K562 (cell line): Measurements from ENCODE around the gene STUB1. TPM values are rescaled to one million over a fixed set of nuclear protein-coding genes. Genes with fewer than 3 reads are reported as not detected.
A peak's percentile ranks its signal among the peaks of the same experiment; 100 is the strongest.

Source experiments
- ATAC-seq: fragments of 200-7000 bp; cut with Tn5 transposase; 3 replicates; pipeline ENCODE4 v1.9.1; 2020; ENCODE audit warnings: moderate library complexity
- BruUV-seq: library from RNA; stranded (reverse); fragments of 400-500 nt; replicated peaks from 2 replicates; lab custom pipeline; 2021; lab: Mats Ljungman, UMichigan
- CTCF ChIA-PET: fragments of 300-600 bp; formaldehyde crosslinking; extraction: SDS; loops from one replicate; lab custom pipeline; 2021; ENCODE audit warnings: low intra/inter-chr PET ratio; lab: Yijun Ruan, JAX
- POLR2A ChIA-PET: fragments of 300-600, 350-650 bp; sonication (Branson Sonifier 250); formaldehyde crosslinking; extraction: SDS; loops from one replicate; lab custom pipeline; 2021; ENCODE audit warnings: antibody characterized with exemption, inconsistent platforms; lab: Yijun Ruan, JAX
- DNase-seq, 4 experiments: peaks; one replicate each; pipeline versions ENCODE4 v3.0.0 to v3.0.0-alpha.2; 2011 to 2018; ENCODE audit warnings: low spot score in 3 of 4, mixed read lengths in 3 of 4; ENCODE audit errors: extremely low read depth in 1 of 4
- FAIRE-seq: peaks from 2 replicates; lab custom pipeline; 2011; peaks lifted over from hg19 to GRCh38; lab: Jason Lieb, UNC
- H2AFZ ChIP-seq: 2 replicates; pipeline ENCODE4 v1.6.0; 2011; ENCODE audit warnings: low read depth, low read length, control low read depth, inconsistent platforms
- H3K27ac ChIP-seq: fragments of 200-600 bp; 3 replicates; pipeline ENCODE4 v1.8.0; 2011; ENCODE audit warnings: low read depth, mild to moderate bottlenecking, control low read depth, inconsistent platforms, low read length, moderate library complexity, mixed read lengths; ENCODE audit errors: extremely low read depth
- H3K27me3 ChIP-seq, 2 experiments: fragments of 300-600 bp in 1 of 2; 2 replicates in 1 of 2; 3 replicates in 1 of 2; pipeline versions ENCODE4 v1.6.0 to v1.8.0; 2011; ENCODE audit warnings: inconsistent platforms in 2 of 2, low read length in 2 of 2, mild to moderate bottlenecking in 1 of 2, mixed read lengths in 1 of 2, moderate library complexity in 1 of 2; ENCODE audit not compliant: control insufficient read depth in 2 of 2, insufficient read depth in 2 of 2
- H3K36me3 ChIP-seq: fragments of 300-600 bp; 3 replicates; pipeline ENCODE4 v1.8.0; 2011; ENCODE audit warnings: mild to moderate bottlenecking, low read length, inconsistent platforms; ENCODE audit not compliant: control insufficient read depth, insufficient read depth
- H3K4me1 ChIP-seq, 2 experiments: fragments of 200-600 bp in 1 of 2; replicated peaks in 1 of 2; 2 replicates in 1 of 2; 3 replicates in 1 of 2; pipeline versions ENCODE4 v1.5.1 to v1.8.0; 2011; ENCODE audit warnings: inconsistent platforms in 2 of 2, low read length in 2 of 2, mild to moderate bottlenecking in 1 of 2, mixed read lengths in 1 of 2, moderate library complexity in 1 of 2; ENCODE audit not compliant: control insufficient read depth in 2 of 2, insufficient read depth in 2 of 2
- H3K4me2 ChIP-seq: 2 replicates; pipeline ENCODE4 v1.6.1; 2011; ENCODE audit warnings: low read length, control low read depth, inconsistent platforms, mixed read lengths; ENCODE audit not compliant: insufficient read depth
- H3K4me3 ChIP-seq: fragments of 200-600 bp; sonication (generic), shearing (Covaris generic); 2 replicates; pipeline ENCODE4 v1.5.1; 2016; ENCODE audit warnings: control low read depth, inconsistent platforms
- H3K79me2 ChIP-seq: fragments of 200-600 bp; 3 replicates; pipeline ENCODE4 v1.8.0; 2011; ENCODE audit warnings: low read length, inconsistent platforms; ENCODE audit not compliant: control insufficient read depth, insufficient read depth
- H3K9ac ChIP-seq, 2 experiments: 2 replicates each; pipeline versions ENCODE4 v1.6.0 to v1.6.1; 2011; ENCODE audit warnings: low read depth in 2 of 2, low read length in 2 of 2, control low read depth in 1 of 2, inconsistent platforms in 1 of 2, mild to moderate bottlenecking in 1 of 2, mixed read lengths in 1 of 2; ENCODE audit not compliant: insufficient read depth in 1 of 2
- H3K9me1 ChIP-seq: one replicate; pipeline ENCODE4 v1.6.0; 2011; ENCODE audit warnings: inconsistent platforms, mild to moderate bottlenecking, low read length, moderate library complexity; ENCODE audit not compliant: control insufficient read depth, insufficient read depth
- H3K9me3 ChIP-seq: replicated peaks from 2 replicates; pipeline ENCODE4 v1.5.1; 2011; ENCODE audit warnings: low read depth, low read length, inconsistent platforms; ENCODE audit not compliant: control insufficient read depth, insufficient read depth
- H4K20me1 ChIP-seq: replicated peaks from 2 replicates; pipeline ENCODE4 v1.6.1; 2011; ENCODE audit warnings: low read length, inconsistent platforms, mixed read lengths; ENCODE audit not compliant: control insufficient read depth, insufficient read depth
- E2F4 ChIP-seq: sonication (generic); formaldehyde crosslinking; IDR thresholded peaks from 2 replicates; pipeline ENCODE4 v1.8.0; 2022; ENCODE audit warnings: mild to moderate bottlenecking, low read depth, missing genetic modification reagents
- FOSL1 ChIP-seq: fragments of 200-800 bp; sonication (Bioruptor generic); conservative IDR thresholded peaks from 2 replicates; pipeline ENCODE4 v1.6.1; 2016; ENCODE audit warnings: missing genetic modification characterization, missing compliant biosample characterization
- MXD1 ChIP-seq: fragments of 250-450 bp; sonication (Bioruptor Pico); IDR thresholded peaks from 2 replicates; pipeline ENCODE4 v1.8.0; 2021; ENCODE audit warnings: borderline replicate concordance, mild to moderate bottlenecking, moderate library complexity; ENCODE audit not compliant: poor library complexity, severe bottlenecking
- PHB2 ChIP-seq: fragments of 450-650 bp; IDR thresholded peaks from 2 replicates; pipeline ENCODE4 v1.6.1; 2017; ENCODE audit warnings: low read depth
- PPARD ChIP-seq: fragments of 250-450 bp; sonication (Bioruptor Pico); IDR thresholded peaks from 2 replicates; pipeline ENCODE4 v1.8.0; 2022; ENCODE audit warnings: inconsistent platforms, mild to moderate bottlenecking, moderate library complexity
- PYGO2 ChIP-seq: fragments of 450-650 bp; IDR thresholded peaks from 2 replicates; pipeline ENCODE4 v1.6.1; 2016; ENCODE audit warnings: mild to moderate bottlenecking, missing genetic modification characterization, moderate library complexity, missing compliant biosample characterization
- RAD21 ChIP-seq, 2 experiments: fragments of 250-450 bp in 1 of 2; fragments of 450-650 bp in 1 of 2; sonication (Bioruptor Pico) in 1 of 2; formaldehyde crosslinking in 1 of 2; IDR thresholded peaks in 1 of 2; conservative IDR thresholded peaks in 1 of 2; 2 replicates each; pipeline versions ENCODE4 v1.4.0 to v1.8.0; 2020 to 2022; ENCODE audit warnings: mild to moderate bottlenecking in 2 of 2, moderate library complexity in 1 of 2
- RBM17 ChIP-seq: fragments of 200-400 bp; formaldehyde crosslinking; IDR thresholded peaks from 2 replicates; pipeline ENCODE4 v1.6.1; 2017; ENCODE audit warnings: low read depth, mild to moderate bottlenecking, low read length, borderline replicate concordance
- TRIM25 ChIP-seq: fragments of 450-650 bp; IDR thresholded peaks from 2 replicates; pipeline ENCODE4 v1.7.0; 2016; ENCODE audit warnings: borderline replicate concordance
- ZNF282 ChIP-seq: sonication (generic); formaldehyde crosslinking; IDR thresholded peaks from 2 replicates; pipeline ENCODE4 v1.8.1; 2023; ENCODE audit warnings: missing genetic modification reagents
- ZNF583 ChIP-seq: fragments of 250-450 bp; sonication (Bioruptor Pico); IDR thresholded peaks from 2 replicates; pipeline ENCODE4 v1.4.0; 2020
- ZNF830 ChIP-seq: fragments of 250-450 bp; sonication (Bioruptor Pico); IDR thresholded peaks from 2 replicates; pipeline ENCODE4 v1.5.0; 2021; ENCODE audit warnings: mild to moderate bottlenecking
- WGBS: fragments of 100-300 bp; shearing (Covaris generic); methylation state at CpG from one replicate; pipeline ENCODE4 v1.1.6; 2016; ENCODE audit warnings: low coverage, mixed read lengths; ENCODE audit not compliant: insufficient coverage; ENCODE audit errors: missing lambda C conversion rate; 5-methylcytosine and 5-hydroxymethylcytosine counted together
- in situ Hi-C: fragments of 300-500 bp; cut with MboI; formaldehyde crosslinking; loops from 4 replicates; pipeline ENCODE4 v1.15.0; 2018; ENCODE audit warnings: inconsistent platforms, mixed read lengths
- intact Hi-C: fragments of 100-400 bp; cut with micrococcal nuclease; formaldehyde crosslinking; loops from 2 replicates; pipeline ENCODE4 v1.14.2; 2022
- polyA plus RNA-seq, 8 experiments: library from polyadenylated mRNA; depleted of rRNA in 4 of 8; stranded (reverse) in 5 of 8; unstranded in 3 of 8; fragments of >200 nt; fragmentation: Nextera tagmentation in 2 of 8; fragmentation: Illumina TruSeq in 1 of 8; extraction: Ambion mirVana in 2 of 8; extraction: Trizol in 1 of 8; gene quantifications; 2 replicates each; pipeline versions ENCODE4 v1.2.1 to v1.2.3, GENCODE V29; 2011 to 2014; ENCODE audit warnings: inconsistent platforms in 1 of 8, missing spikeins in 1 of 8
- total RNA-seq, 7 experiments: library from RNA; depleted of rRNA in 6 of 7; stranded (reverse); fragments of >200 nt in 6 of 7; fragmentation: Illumina TruSeq in 2 of 7; extraction: Trizol in 2 of 7; gene quantifications; 2 replicates each; pipeline versions ENCODE4 v1.2.1 to v1.2.3, GENCODE V29; 2011 to 2021; ENCODE audit warnings: low replicate concordance in 1 of 7
- TF ChIP-seq, protein P1 (sequence below): fragments of 450-650 bp; IDR thresholded peaks from 2 replicates; pipeline ENCODE4 v1.6.1; 2016
- TF ChIP-seq, protein P2 (sequence below): fragments of 250-450 bp; sonication (Bioruptor Pico); IDR thresholded peaks from 2 replicates; pipeline ENCODE4 v1.4.0; 2020; ENCODE audit warnings: mild to moderate bottlenecking, moderate library complexity

The STUB1 gene
- total and polyA plus RNA-seq, 9 of the 15 experiments (the other 6 are each of a cell fraction or from before 2014, with no cell fraction given) = 10.6 to 251 (median 152) TPM

DNA sequence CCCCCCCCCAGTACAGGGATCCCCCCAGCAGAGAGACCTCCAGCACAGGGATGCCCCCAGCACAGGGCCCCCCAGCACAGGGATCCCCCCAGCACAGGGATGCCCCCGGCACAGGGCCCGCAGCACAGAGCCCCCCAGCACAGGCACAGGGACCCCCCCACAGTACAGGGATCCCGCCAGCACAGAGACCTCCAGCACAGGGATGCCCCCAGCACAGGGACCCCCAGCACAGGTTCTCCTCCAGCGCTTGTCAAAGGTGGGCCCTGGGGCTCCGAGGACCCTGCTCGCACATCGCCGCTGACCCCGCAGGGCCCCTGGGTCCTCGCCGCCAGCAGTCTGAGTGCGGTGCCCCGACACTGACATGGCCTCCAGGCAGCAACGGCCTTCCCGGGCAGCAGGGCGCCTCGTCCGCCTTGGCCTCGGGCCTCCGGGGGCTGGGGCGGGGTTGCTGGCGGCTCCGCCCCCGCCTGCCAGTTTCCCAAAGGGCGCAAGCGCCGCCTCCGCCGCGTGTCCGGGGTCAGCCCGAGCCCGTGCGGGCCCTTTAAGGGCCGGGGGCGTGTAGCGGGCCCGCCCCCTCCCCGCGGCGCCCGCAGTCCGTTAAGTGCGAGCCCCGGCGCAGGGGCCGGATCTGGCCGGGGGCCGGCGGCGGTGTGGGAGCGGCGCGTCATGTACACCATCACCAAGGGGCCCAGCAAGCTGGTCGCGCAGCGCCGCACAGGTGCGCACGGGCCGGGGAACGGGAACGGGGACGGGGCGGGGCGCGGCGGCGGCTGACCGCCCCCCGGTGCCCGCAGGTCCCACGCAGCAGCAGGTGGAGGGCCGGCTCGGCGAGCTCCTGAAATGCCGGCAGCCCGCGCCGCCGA is 38.7 kb upstream of the STUB1 start, which contains the start of gene MCRIP2:
Gene MCRIP2, plus strand, starts transcription at position 503 of the 863 bp plus-strand sequence. Its CDS starts 164 bp downstream, at position 667.
- Histone ChIP-seq H3K9me1 (no peaks in the 10 kb centered on the region), H3K9me3 (no peaks in the 10 kb centered on the region), H2AFZ (peak within 1 kb of the TSS; percentile 81), H3K4me1 (peaks cover 15 to 81% of the 10 kb centered on the region in 2 experiments; a peak in 4 of 5 replicates), H3K27me3 (no peaks in the 10 kb centered on the region), H4K20me1 (no peaks in the 10 kb centered on the region), H3K36me3 (peaks cover 32% of the 10 kb centered on the region; the same call in 1 of the 3 replicates), H3K79me2 (peaks cover 59% of the 10 kb centered on the region), H3K9ac (peak within 1 kb of the TSS; percentile 91 to 99), H3K4me2 (peak within 1 kb of the TSS; percentile 92), H3K4me3 (peak within 1 kb of the TSS; percentile 89), H3K27ac (peak within 1 kb of the TSS; percentile 94)
- ATAC-seq (peak; percentile 86), FAIRE-seq (peak; percentile 77), DNase-seq (peak; percentile 88 to 94 (median 92))
- BruUV-seq = no TSS peak
- ChIA-PET POLR2A (interaction anchor here (0.8 to 2.3 kb wide), 4 partner anchors 10 to 82 kb away, joined by 3 to 13 read pairs (median 6); no protein-coding TSS in a partner anchor), CTCF (no interaction called here)
- in situ Hi-C loops (no loop called here), intact Hi-C loops (loop anchor here (1.0 kb wide), 1 partner anchor 51 kb away; the partner anchor contains the start of gene RAB40C)
- 1% methylated on average over 41 of the region's 81 CpGs for WGBS
- TF ChIP-seq PPARD (CRISPR knock-in tag) (no peak), ZNF830 (no peak), ZNF583 (CRISPR knock-in tag) (no peak), RBM17 (no peak), PYGO2 (tag) (no peak), ZNF282 (no peak), E2F4 (CRISPR knock-in tag) (no peak), RAD21 (CRISPR knock-in tag; conservative IDR thresholded peaks at IDR 0.05 in 1 of 2, IDR thresholded peaks at IDR 0.05 in 1 of 2) (no peak), TRIM25 (no peak), FOSL1 (no peak), PHB2 (no peak), MXD1 (CRISPR knock-in tag) (no peak)
- TF ChIP-seq, protein P1, sequence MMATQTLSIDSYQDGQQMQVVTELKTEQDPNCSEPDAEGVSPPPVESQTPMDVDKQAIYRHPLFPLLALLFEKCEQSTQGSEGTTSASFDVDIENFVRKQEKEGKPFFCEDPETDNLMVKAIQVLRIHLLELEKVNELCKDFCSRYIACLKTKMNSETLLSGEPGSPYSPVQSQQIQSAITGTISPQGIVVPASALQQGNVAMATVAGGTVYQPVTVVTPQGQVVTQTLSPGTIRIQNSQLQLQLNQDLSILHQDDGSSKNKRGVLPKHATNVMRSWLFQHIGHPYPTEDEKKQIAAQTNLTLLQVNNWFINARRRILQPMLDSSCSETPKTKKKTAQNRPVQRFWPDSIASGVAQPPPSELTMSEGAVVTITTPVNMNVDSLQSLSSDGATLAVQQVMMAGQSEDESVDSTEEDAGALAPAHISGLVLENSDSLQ = no peak
- TF ChIP-seq, protein P2, sequence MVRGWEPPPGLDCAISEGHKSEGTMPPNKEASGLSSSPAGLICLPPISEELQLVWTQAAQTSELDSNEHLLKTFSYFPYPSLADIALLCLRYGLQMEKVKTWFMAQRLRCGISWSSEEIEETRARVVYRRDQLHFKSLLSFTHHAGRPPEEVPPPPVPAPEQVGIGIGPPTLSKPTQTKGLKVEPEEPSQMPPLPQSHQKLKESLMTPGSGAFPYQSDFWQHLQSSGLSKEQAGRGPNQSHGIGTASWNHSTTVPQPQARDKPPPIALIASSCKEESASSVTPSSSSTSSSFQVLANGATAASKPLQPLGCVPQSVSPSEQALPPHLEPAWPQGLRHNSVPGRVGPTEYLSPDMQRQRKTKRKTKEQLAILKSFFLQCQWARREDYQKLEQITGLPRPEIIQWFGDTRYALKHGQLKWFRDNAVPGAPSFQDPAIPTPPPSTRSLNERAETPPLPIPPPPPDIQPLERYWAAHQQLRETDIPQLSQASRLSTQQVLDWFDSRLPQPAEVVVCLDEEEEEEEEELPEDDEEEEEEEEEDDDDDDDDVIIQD = no peak
